Fibroblast of lung (primary cell): ENCODE results near the gene TBATA.

ENCODE experiments used
- CTCF ChIP-seq, 2 donors: IDR thresholded peaks in 1 of 2; conservative IDR thresholded peaks in 1 of 2; 1 replicate in 1 of 2; 2 replicates in 1 of 2; pipeline ENCODE4 v1.5.1; 2011 to 2012; ENCODE audit warnings: low read length in 2 of 2, control low read depth in 1 of 2, inconsistent platforms in 1 of 2, low read depth in 1 of 2, mild to moderate bottlenecking in 1 of 2
- EZH2 ChIP-seq: IDR thresholded peaks from 2 replicates; pipeline ENCODE4 v1.5.1; 2012; ENCODE audit warnings: low read length, control low read depth, mild to moderate bottlenecking; ENCODE audit errors: missing control alignments

- no peak for TF ChIP-seq CTCF (conservative IDR thresholded peaks at IDR 0.05 in 1 of 2, IDR thresholded peaks at IDR 0.05 in 1 of 2; ENCODE audit: low read depth in 1 of 2, low read length in 2 of 2)
- TF ChIP-seq EZH2, result no peak
Measured at GRCh38 chr10:70733051-70733450, 52.1 kb downstream of the TBATA start.
